Loucy (cell line): Measurements from ENCODE around the gene NTN1.

ENCODE experiments used
- EZH2phosphoT487 ChIP-seq: fragments of 200-600 bp; IDR thresholded peaks from 2 replicates; pipeline ENCODE4 v1.6.1; 2018; ENCODE audit warnings: antibody characterized with exemption, mild to moderate bottlenecking, moderate library complexity, borderline replicate concordance
- TF ChIP-seq, protein P1 (sequence below): fragments of 200-600 bp; sonication (generic); conservative IDR thresholded peaks from 2 replicates; pipeline ENCODE4 v1.5.1; 2014; ENCODE audit warnings: mild to moderate bottlenecking, antibody characterized with exemption, low read length

DNA sequence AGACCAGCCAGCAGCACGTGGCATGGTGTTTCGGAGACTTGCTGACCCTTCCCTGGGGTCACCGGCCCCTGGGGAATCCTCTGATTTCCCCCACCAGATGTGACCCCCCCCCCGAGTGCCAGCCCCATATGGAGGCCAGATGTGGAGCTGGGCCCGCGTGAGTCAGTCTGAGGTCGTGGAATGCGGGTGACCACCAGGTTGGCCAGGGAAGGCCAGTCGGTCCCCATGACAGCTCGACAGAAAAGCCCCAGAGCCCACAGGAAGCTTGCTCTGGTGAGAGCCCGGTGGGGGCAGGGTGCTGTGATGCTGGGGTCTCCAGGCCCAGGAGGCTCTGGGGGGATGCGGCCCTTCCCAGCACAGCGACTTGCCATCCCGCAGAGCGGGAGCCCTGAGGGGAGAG, 209.0 kb downstream of the NTN1 start:
- TF ChIP-seq, protein P1, sequence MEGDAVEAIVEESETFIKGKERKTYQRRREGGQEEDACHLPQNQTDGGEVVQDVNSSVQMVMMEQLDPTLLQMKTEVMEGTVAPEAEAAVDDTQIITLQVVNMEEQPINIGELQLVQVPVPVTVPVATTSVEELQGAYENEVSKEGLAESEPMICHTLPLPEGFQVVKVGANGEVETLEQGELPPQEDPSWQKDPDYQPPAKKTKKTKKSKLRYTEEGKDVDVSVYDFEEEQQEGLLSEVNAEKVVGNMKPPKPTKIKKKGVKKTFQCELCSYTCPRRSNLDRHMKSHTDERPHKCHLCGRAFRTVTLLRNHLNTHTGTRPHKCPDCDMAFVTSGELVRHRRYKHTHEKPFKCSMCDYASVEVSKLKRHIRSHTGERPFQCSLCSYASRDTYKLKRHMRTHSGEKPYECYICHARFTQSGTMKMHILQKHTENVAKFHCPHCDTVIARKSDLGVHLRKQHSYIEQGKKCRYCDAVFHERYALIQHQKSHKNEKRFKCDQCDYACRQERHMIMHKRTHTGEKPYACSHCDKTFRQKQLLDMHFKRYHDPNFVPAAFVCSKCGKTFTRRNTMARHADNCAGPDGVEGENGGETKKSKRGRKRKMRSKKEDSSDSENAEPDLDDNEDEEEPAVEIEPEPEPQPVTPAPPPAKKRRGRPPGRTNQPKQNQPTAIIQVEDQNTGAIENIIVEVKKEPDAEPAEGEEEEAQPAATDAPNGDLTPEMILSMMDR: no peak
- TF ChIP-seq EZH2phosphoT487: no peak
